H1 (cell line): ENCODE measurements around the gene AGFG1. TPM values are rescaled to one million over a fixed set of nuclear protein-coding genes. Genes with fewer than 3 reads are reported as not detected.

Experiments used
- CTCF ChIA-PET: fragments of 300-600 bp; sonication (Branson Sonifier 250); formaldehyde crosslinking; loops from one replicate; lab custom pipeline; 2021; ENCODE audit not compliant: partially characterized antibody; lab: Charles Lee
- POLR2A ChIA-PET: fragments of 300-600 bp; sonication (Branson Sonifier 250); formaldehyde crosslinking; loops from one replicate; lab custom pipeline; 2021; ENCODE audit warnings: inconsistent platforms; ENCODE audit not compliant: partially characterized antibody; lab: Charles Lee
- DNase-seq, 2 experiments: peaks; one replicate each; pipeline versions ENCODE4 v3.0.0 to v3.0.0-alpha.2; 2010 to 2022; ENCODE audit warnings: low spot score in 2 of 2, low read depth in 1 of 2, mixed read lengths in 1 of 2
- FAIRE-seq: peaks from 2 replicates; lab custom pipeline; 2011; peaks lifted over from hg19 to GRCh38; lab: Jason Lieb, UNC
- H2AFZ ChIP-seq: 2 replicates; pipeline ENCODE4 v1.8.1; 2012; ENCODE audit warnings: low read length, inconsistent platforms
- H2AK5ac ChIP-seq: 2 replicates; pipeline ENCODE4 v1.6.1; 2013; ENCODE audit warnings: low read depth, low read length
- H2BK120ac ChIP-seq: replicated peaks from 2 replicates; pipeline ENCODE3; 2013; ENCODE audit warnings: low read depth, low read length, inconsistent platforms
- H2BK12ac ChIP-seq: 2 replicates; pipeline ENCODE4 v1.6.1; 2013; ENCODE audit warnings: low read depth, low read length
- H2BK15ac ChIP-seq: 2 replicates; pipeline ENCODE4 v1.6.1; 2013; ENCODE audit warnings: low read length
- H2BK20ac ChIP-seq: 2 replicates; pipeline ENCODE4 v1.6.1; 2013; ENCODE audit warnings: low read length
- H2BK5ac ChIP-seq: 2 replicates; pipeline ENCODE4 v1.6.1; 2013; ENCODE audit warnings: low read depth, low read length
- H3K14ac ChIP-seq: 2 replicates; pipeline ENCODE4 v1.6.1; 2013; ENCODE audit warnings: inconsistent platforms; ENCODE audit not compliant: insufficient read length
- H3K18ac ChIP-seq: 2 replicates; pipeline ENCODE4 v1.6.1; 2013; ENCODE audit warnings: low read length; ENCODE audit errors: extremely low read depth
- H3K23ac ChIP-seq: 2 replicates; pipeline ENCODE4 v1.6.1; 2013; ENCODE audit warnings: inconsistent platforms; ENCODE audit not compliant: insufficient read length
- H3K23me2 ChIP-seq: 2 replicates; pipeline ENCODE4 v1.6.1; 2013; ENCODE audit warnings: low read depth, low read length
- H3K27ac ChIP-seq: 2 replicates; pipeline ENCODE4 v1.6.1; 2011; ENCODE audit warnings: low read depth, low read length, inconsistent platforms
- H3K27me3 ChIP-seq, 4 experiments: replicated peaks in 1 of 4; 1 replicate in 1 of 4; 2 replicates in 3 of 4; pipeline versions ENCODE4 v1.6.1 to v1.8.1; 2011 to 2013; ENCODE audit warnings: low read length in 3 of 4, mild to moderate bottlenecking in 3 of 4, inconsistent platforms in 2 of 4, mixed read lengths in 2 of 4, moderate library complexity in 1 of 4; ENCODE audit not compliant: control insufficient read depth in 3 of 4, insufficient read depth in 3 of 4; ENCODE audit errors: extremely low read depth in 1 of 4
- H3K36me3 ChIP-seq, 4 experiments: 2 replicates each; pipeline versions ENCODE4 v1.6.1 to v1.8.1; 2011 to 2013; ENCODE audit warnings: mild to moderate bottlenecking in 4 of 4, low read length in 3 of 4, moderate library complexity in 2 of 4, control low read depth in 1 of 4, inconsistent platforms in 1 of 4; ENCODE audit not compliant: insufficient read depth in 4 of 4, control insufficient read depth in 2 of 4
- H3K4ac ChIP-seq: replicated peaks from 2 replicates; pipeline ENCODE3; 2013; ENCODE audit warnings: low read length, low read depth, mixed read lengths, inconsistent platforms; ENCODE audit not compliant: insufficient read length
- H3K4me1 ChIP-seq, 4 experiments: replicated peaks in 1 of 4; 1 replicate in 1 of 4; 2 replicates in 3 of 4; pipeline versions ENCODE4 v1.6.1 to v1.8.1; 2011 to 2013; ENCODE audit warnings: low read length in 3 of 4, inconsistent platforms in 2 of 4, mixed read lengths in 1 of 4; ENCODE audit not compliant: insufficient read depth in 4 of 4, control insufficient read depth in 3 of 4
- H3K4me2 ChIP-seq, 2 experiments: 2 replicates each; pipeline versions ENCODE4 v1.6.1 to v1.8.1; 2011 to 2013; ENCODE audit warnings: low read depth in 2 of 2, low read length in 2 of 2, control low read depth in 1 of 2, inconsistent platforms in 1 of 2, mild to moderate bottlenecking in 1 of 2; ENCODE audit not compliant: insufficient read depth in 1 of 2
- H3K4me3 ChIP-seq, 4 experiments: fragments of 200-600, 300-600 bp in 1 of 4; sonication (generic), shearing (Covaris generic), sonication (Bioruptor Twin) in 1 of 4; 2 replicates each; pipeline versions ENCODE4 v1.5.1 to v1.8.1; 2011 to 2016; ENCODE audit warnings: low read length in 4 of 4, low read depth in 3 of 4, control low read depth in 2 of 4, inconsistent platforms in 2 of 4, mild to moderate bottlenecking in 2 of 4, mixed read lengths in 1 of 4, moderate library complexity in 1 of 4; ENCODE audit not compliant: insufficient read depth in 2 of 4; ENCODE audit errors: extremely low read depth in 1 of 4
- H3K56ac ChIP-seq: replicated peaks from 2 replicates; pipeline ENCODE3; 2013; ENCODE audit warnings: low read depth, mild to moderate bottlenecking, mixed read lengths, low read length, inconsistent platforms; ENCODE audit not compliant: insufficient read length
- H3K79me1 ChIP-seq: 2 replicates; pipeline ENCODE4 v1.6.1; 2013; ENCODE audit warnings: low read depth, low read length, control low read depth
- H3K79me2 ChIP-seq, 2 experiments: 2 replicates each; pipeline versions ENCODE4 v1.6.1 to v1.8.1; 2012 to 2013; ENCODE audit warnings: low read length in 2 of 2, mild to moderate bottlenecking in 2 of 2, inconsistent platforms in 1 of 2; ENCODE audit not compliant: insufficient read depth in 2 of 2, control insufficient read depth in 1 of 2
- H3K9ac ChIP-seq, 4 experiments: replicated peaks in 1 of 4; 1 replicate in 1 of 4; 2 replicates in 3 of 4; pipeline versions ENCODE4 v1.6.1 to v1.8.1; 2011 to 2013; ENCODE audit warnings: low read depth in 3 of 4, low read length in 3 of 4, control low read depth in 2 of 4, mild to moderate bottlenecking in 2 of 4, moderate library complexity in 2 of 4, inconsistent platforms in 1 of 4; ENCODE audit errors: extremely low read depth in 1 of 4
- H3K9me3 ChIP-seq, 2 experiments: 2 replicates each; pipeline versions ENCODE4 v1.6.1 to v1.8.1; 2012 to 2013; ENCODE audit warnings: mild to moderate bottlenecking in 2 of 2, moderate library complexity in 2 of 2, control low read depth in 1 of 2, inconsistent platforms in 1 of 2, low read depth in 1 of 2, low read length in 1 of 2, mixed read lengths in 1 of 2; ENCODE audit not compliant: insufficient read depth in 2 of 2
- H4K20me1 ChIP-seq, 2 experiments: replicated peaks in 1 of 2; 2 replicates each; pipeline versions ENCODE3 to v1.8.1; 2011 to 2013; ENCODE audit warnings: inconsistent platforms in 2 of 2, low read length in 2 of 2, mild to moderate bottlenecking in 1 of 2; ENCODE audit not compliant: insufficient read depth in 2 of 2, control insufficient read depth in 1 of 2
- H4K5ac ChIP-seq: 2 replicates; pipeline ENCODE4 v1.6.1; 2013; ENCODE audit warnings: low read length, low read depth, mixed read lengths, inconsistent platforms; ENCODE audit not compliant: insufficient read length
- H4K8ac ChIP-seq: 2 replicates; pipeline ENCODE4 v1.8.0; 2013; ENCODE audit warnings: mild to moderate bottlenecking, moderate library complexity, low read length, inconsistent platforms; ENCODE audit not compliant: insufficient read depth; ENCODE audit errors: extremely low read depth
- H4K91ac ChIP-seq: replicated peaks from 2 replicates; pipeline ENCODE3; 2013; ENCODE audit warnings: low read length, mixed read lengths, inconsistent platforms; ENCODE audit not compliant: insufficient read length
- E2F6 ChIP-seq: IDR thresholded peaks from 2 replicates; pipeline ENCODE4 v1.6.1; 2012; ENCODE audit warnings: inconsistent platforms
- RBBP5 ChIP-seq: IDR thresholded peaks from 2 replicates; pipeline ENCODE4 v1.7.1; 2012; ENCODE audit warnings: low read depth, mild to moderate bottlenecking, inconsistent platforms, low read length, moderate library complexity, borderline replicate concordance
- RNF2 ChIP-seq: fragments of 200-900, 300-1000 bp; sonication (generic); IDR thresholded peaks from 2 replicates; pipeline ENCODE4 v1.7.1; 2016; ENCODE audit warnings: borderline replicate concordance, low read depth, mild to moderate bottlenecking, antibody characterized with exemption, low read length; ENCODE audit not compliant: poor library complexity, severe bottlenecking; ENCODE audit errors: missing control alignments
- SRF ChIP-seq: IDR thresholded peaks from 2 replicates; pipeline ENCODE4 v1.6.1; 2011; ENCODE audit warnings: mild to moderate bottlenecking, low read depth, low read length, moderate library complexity
- WGBS, 2 experiments: shearing (Covaris generic) in 1 of 2; methylation state at CpG; one replicate each; pipeline versions ENCODE4 v1.1.6 to v1.1.7; 2013 to 2015; ENCODE audit warnings: low lambda C conversion rate in 2 of 2, mixed read lengths in 2 of 2, inconsistent platforms in 1 of 2, low coverage in 1 of 2, missing lambda C conversion rate in 1 of 2; ENCODE audit not compliant: insufficient replicate concordance in 2 of 2, insufficient coverage in 1 of 2, insufficient read length in 1 of 2; ENCODE audit errors: extremely low coverage in 1 of 2, missing lambda C conversion rate in 1 of 2; 5-methylcytosine and 5-hydroxymethylcytosine counted together
- polyA plus RNA-seq, 7 experiments: library from polyadenylated mRNA; depleted of rRNA in 3 of 7; stranded (reverse) in 5 of 7; unstranded in 2 of 7; fragments of >200 nt in 5 of 7; fragments of 200-250 nt in 2 of 7; gene quantifications; 1 replicate in 5 of 7; 2 replicates in 1 of 7; 4 replicates in 1 of 7; pipeline versions ENCODE4 v1.2.1 to v1.2.3, GENCODE V29; 2011 to 2013; ENCODE audit warnings: missing spikeins in 2 of 7, mixed read lengths in 2 of 7
- total RNA-seq: library from RNA; stranded (reverse); fragmentation: NEBNext Ultra II Directional; extraction: Animal tissue kit (Norgen Biotek cat#: 25700); gene quantifications from 2 replicates; pipeline ENCODE4 v1.2.1, GENCODE V29; 2021

Gene AGFG1
- total and polyA plus RNA-seq, 2 of the 8 experiments (the other 6 are each of a cell fraction or from before 2014, with no cell fraction given) = 102 to 147 TPM

GRCh38 chr2:227607941-227608340, 136.0 kb downstream of the AGFG1 start:
- H2BK20ac ChIP-seq = no peak overlapping the region
- DNase-seq (no peak), FAIRE-seq (no peak)
- H3K9me3 ChIP-seq = no peaks in the 10 kb centered on the region
- H3K56ac ChIP-seq = no peak overlapping the region
- H3K4ac ChIP-seq = no peak overlapping the region
- no peaks in the 10 kb centered on the region for H3K36me3 ChIP-seq
- 98% methylated on average over 3 of the region's 3 CpGs; no CpG with 5 or more reads in 1 of the 2 experiments for WGBS, 2 experiments
- H4K5ac ChIP-seq = no peak overlapping the region
- no peak overlapping the region for H2AK5ac ChIP-seq
- H3K4me2 ChIP-seq = no peak overlapping the region
- H3K4me3 ChIP-seq = no peak overlapping the region
- H4K8ac ChIP-seq = no peak overlapping the region
- H3K4me1 ChIP-seq = no peaks in the 10 kb centered on the region
- H3K18ac ChIP-seq = no peak overlapping the region
- no peak overlapping the region for H2BK5ac ChIP-seq
- H4K20me1 ChIP-seq = no peaks in the 10 kb centered on the region
- H3K79me1 ChIP-seq = no peaks in the 10 kb centered on the region
- H2BK15ac ChIP-seq = no peak overlapping the region
- no peaks in the 10 kb centered on the region for H3K79me2 ChIP-seq
- H2BK120ac ChIP-seq = no peak overlapping the region
- ChIA-PET POLR2A (no interaction called here), CTCF (interaction anchor here (0.5 kb wide), 1 partner anchor 482 kb away, joined by 3 read pairs; no protein-coding TSS in a partner anchor)
- no peak overlapping the region for H3K14ac ChIP-seq
- no peak overlapping the region for H3K27ac ChIP-seq
- no peak overlapping the region for H3K9ac ChIP-seq
- H3K23ac ChIP-seq = no peak overlapping the region
- no peaks in the 10 kb centered on the region for H3K23me2 ChIP-seq
- H4K91ac ChIP-seq = no peak overlapping the region
- no peaks in the 10 kb centered on the region for H3K27me3 ChIP-seq
- H2BK12ac ChIP-seq = no peak overlapping the region
- peak overlapping the region; percentile 29; the same call in 1 of the 2 replicates for H2AFZ ChIP-seq
- no peak for TF ChIP-seq E2F6
- no peak for TF ChIP-seq SRF
- no peak for TF ChIP-seq RBBP5
- TF ChIP-seq RNF2 = no peak
